ENCODE results near the gene UCP3. TPM values are rescaled to one million over a fixed set of nuclear protein-coding genes. Genes with fewer than 3 reads are reported as not detected.

UCP3 gene
- total and polyA plus RNA-seq, 11 donors: 0.50 to 8.3 (median 1.7) TPM

GRCh38 chr11:73978576-73979086 is 30.3 kb downstream of the UCP3 start:
- Histone ChIP-seq H3K9me3 (no peaks in the 10 kb centered on the region), H3K4me3 (peak overlapping the region in 1 of 12 donors; percentile 85), H3K4me1 (peaks cover 0 to 75% (median 13%) of the 10 kb centered on the region in 12 donors), H3K27ac (peak overlapping the region in 1 of 12 donors; percentile 91), H3K36me3 (peaks cover 0 to 72% (median 15%) of the 10 kb centered on the region in 9 donors), H3K27me3 (no peaks in the 10 kb centered on the region)
- intact Hi-C loops (cut with DNase I): no loop called here
- TF ChIP-seq CTCF (IDR thresholded peaks at IDR 0.05) (no peak), POLR2A (IDR thresholded peaks at IDR 0.05) (no peak)
- DNase-seq: no peak
- ATAC-seq: no peak
- WGBS, 4 donors: 90 to 97% (median 95%) methylated on average over 3 of the region's 3 CpGs

- peaks cover 0 to 78% (median 12%) of the 10 kb centered on the region in 12 donors for H3K4me1 ChIP-seq
- WGBS, 4 donors: 96 to 98% (median 98%) methylated on average over 15 to 18 of the region's 18 CpGs
- H3K36me3 ChIP-seq: peaks cover 0 to 72% (median 15%) of the 10 kb centered on the region in 9 donors
Measured at GRCh38 chr11:73977856-73978519, 30.9 kb downstream of the UCP3 start.

GRCh38 chr11:73976451-73977151 is 32.3 kb downstream of the UCP3 start:
- DNase-seq (peak in 1 of 5 donors; percentile 55), ATAC-seq (no peak)
- no peak for TF ChIP-seq POLR2A (IDR thresholded peaks at IDR 0.05)
- no peak for TF ChIP-seq CTCF (IDR thresholded peaks at IDR 0.05)
- H3K36me3 ChIP-seq: peaks cover 0 to 72% (median 15%) of the 10 kb centered on the region in 9 donors
- no peaks in the 10 kb centered on the region for H3K27me3 ChIP-seq
- intact Hi-C loops (cut with DNase I): no loop called here
- H3K4me1 ChIP-seq: peaks cover 0 to 78% (median 6%) of the 10 kb centered on the region in 12 donors
- no peak overlapping the region for H3K4me3 ChIP-seq
- H3K27ac ChIP-seq: peak overlapping the region in 1 of 12 donors; percentile 27
- no peaks in the 10 kb centered on the region for H3K9me3 ChIP-seq
- WGBS, 4 donors: 91 to 99% (median 95%) methylated on average over 14 of the region's 14 CpGs

More at GRCh38 chr11:73977856-73978519, 30.9 kb downstream of the UCP3 start:
- TF ChIP-seq CTCF (IDR thresholded peaks at IDR 0.05): no peak
- no peak for TF ChIP-seq POLR2A (IDR thresholded peaks at IDR 0.05)
- no peak for DNase-seq
- Histone ChIP-seq H3K9me3 (no peaks in the 10 kb centered on the region), H3K4me3 (peak overlapping the region in 1 of 12 donors; percentile 85), H3K27me3 (no peaks in the 10 kb centered on the region), H3K27ac (peak overlapping the region in 1 of 12 donors; percentile 91)
- intact Hi-C loops (cut with DNase I): no loop called here
- ATAC-seq: no peak

- no peak overlapping the region for H3K4me3 ChIP-seq
- peaks cover 0 to 71% (median 6%) of the 10 kb centered on the region in 12 donors for H3K4me1 ChIP-seq
- H3K27me3 ChIP-seq: no peaks in the 10 kb centered on the region
- no peak for TF ChIP-seq POLR2A (IDR thresholded peaks at IDR 0.05)
- H3K36me3 ChIP-seq: peaks cover 0 to 61% (median 15%) of the 10 kb centered on the region in 9 donors
- intact Hi-C loops (cut with DNase I): no loop called here
- ATAC-seq (no peak), DNase-seq (no peak)
- H3K27ac ChIP-seq: peak overlapping the region in 1 of 12 donors; percentile 58
- 90 to 96% (median 93%) methylated on average over 2 to 6 of the region's 6 CpGs for WGBS, 4 donors
- H3K9me3 ChIP-seq: no peaks in the 10 kb centered on the region
Measured at GRCh38 chr11:73975479-73975757, 33.5 kb downstream of the UCP3 start.
